PFSK-1 (cell line): ENCODE data around the gene GATA3.

Experiments used
- FOXP2 ChIP-seq: optimal IDR thresholded peaks from 2 replicates; pipeline ENCODE3; 2011; ENCODE audit warnings: borderline replicate concordance, control low read depth, inconsistent platforms; ENCODE audit not compliant: insufficient read depth; ENCODE audit errors: extremely low read length, extremely low read depth
- POLR2AphosphoS5 ChIP-seq: IDR thresholded peaks from 2 replicates; pipeline ENCODE4 v1.6.1; 2012; ENCODE audit warnings: low read depth, mild to moderate bottlenecking, control low read depth, low read length, moderate library complexity
- REST ChIP-seq, 2 experiments: IDR thresholded peaks; 2 replicates each; pipeline versions ENCODE4 v1.6.1 to v1.8.0; 2011 to 2012; ENCODE audit warnings: low read depth in 2 of 2, low read length in 2 of 2, control low read depth in 1 of 2, inconsistent platforms in 1 of 2, mild to moderate bottlenecking in 1 of 2, moderate library complexity in 1 of 2; ENCODE audit not compliant: insufficient read depth in 1 of 2
- SIN3A ChIP-seq: IDR thresholded peaks from 2 replicates; pipeline ENCODE4 v1.6.1; 2012; ENCODE audit warnings: mild to moderate bottlenecking, low read length, moderate library complexity, borderline replicate concordance; ENCODE audit not compliant: insufficient read depth
- TAF1 ChIP-seq: IDR thresholded peaks from 2 replicates; pipeline ENCODE4 v1.6.1; 2012; ENCODE audit warnings: low read length, control low read depth, borderline replicate concordance; ENCODE audit not compliant: insufficient read depth

GATA3 gene

GRCh38 chr10:8102708-8103401 is 48.4 kb downstream of the GATA3 start:
- TF ChIP-seq SIN3A (no peak), TAF1 (no peak), REST (IDR thresholded peaks at IDR 0.05; ENCODE audit: insufficient read depth in 1 of 2, low read depth in 2 of 2, low read length in 2 of 2) (no peak), FOXP2 (no peak), POLR2AphosphoS5 (no peak)

GRCh38 chr10:8103543-8103942 is 49.1 kb downstream of the GATA3 start:
- TF ChIP-seq FOXP2 (no peak), TAF1 (no peak), REST (IDR thresholded peaks at IDR 0.05; ENCODE audit: insufficient read depth in 1 of 2, low read depth in 2 of 2, low read length in 2 of 2) (no peak), POLR2AphosphoS5 (no peak), SIN3A (no peak)

GRCh38 chr10:8104005-8104404 is 49.5 kb downstream of the GATA3 start:
- TF ChIP-seq REST (IDR thresholded peaks at IDR 0.05; ENCODE audit: insufficient read depth in 1 of 2, low read depth in 2 of 2, low read length in 2 of 2) (no peak), FOXP2 (no peak), TAF1 (no peak), SIN3A (no peak), POLR2AphosphoS5 (no peak)

- TF ChIP-seq POLR2AphosphoS5 (no peak), SIN3A (no peak), REST (IDR thresholded peaks at IDR 0.05; ENCODE audit: insufficient read depth in 1 of 2, low read depth in 2 of 2, low read length in 2 of 2) (no peak), FOXP2 (no peak), TAF1 (no peak)
These were observed 50.2 kb downstream of the GATA3 start for GRCh38 chr10:8104721-8105120.
